HUES6 (cell line): ENCODE results near the gene B4GALT7.

Experiments used
- H3K27ac ChIP-seq: 2 replicates; pipeline ENCODE4 v1.7.0; 2013; ENCODE audit warnings: low read depth, mild to moderate bottlenecking, low read length, inconsistent platforms
- H3K27me3 ChIP-seq: 2 replicates; pipeline ENCODE4 v1.6.1; 2013; ENCODE audit warnings: low read length; ENCODE audit not compliant: control insufficient read depth, insufficient read depth
- H3K36me3 ChIP-seq: 2 replicates; pipeline ENCODE4 v1.6.1; 2013; ENCODE audit warnings: low read length; ENCODE audit not compliant: control insufficient read depth, insufficient read depth
- H3K4me1 ChIP-seq: 2 replicates; pipeline ENCODE4 v1.6.1; 2013; ENCODE audit warnings: low read length; ENCODE audit not compliant: control insufficient read depth, insufficient read depth
- H3K4me3 ChIP-seq: 2 replicates; pipeline ENCODE4 v1.5.1; 2013; ENCODE audit warnings: low read depth, low read length
- H3K9ac ChIP-seq: one replicate; pipeline ENCODE4 v1.6.1; 2013; ENCODE audit warnings: mild to moderate bottlenecking, low read length
- H3K9me3 ChIP-seq: 2 replicates; pipeline ENCODE4 v1.6.1; 2013; ENCODE audit warnings: low read depth, low read length; ENCODE audit not compliant: control insufficient read depth, insufficient read depth

B4GALT7 gene

DNA sequence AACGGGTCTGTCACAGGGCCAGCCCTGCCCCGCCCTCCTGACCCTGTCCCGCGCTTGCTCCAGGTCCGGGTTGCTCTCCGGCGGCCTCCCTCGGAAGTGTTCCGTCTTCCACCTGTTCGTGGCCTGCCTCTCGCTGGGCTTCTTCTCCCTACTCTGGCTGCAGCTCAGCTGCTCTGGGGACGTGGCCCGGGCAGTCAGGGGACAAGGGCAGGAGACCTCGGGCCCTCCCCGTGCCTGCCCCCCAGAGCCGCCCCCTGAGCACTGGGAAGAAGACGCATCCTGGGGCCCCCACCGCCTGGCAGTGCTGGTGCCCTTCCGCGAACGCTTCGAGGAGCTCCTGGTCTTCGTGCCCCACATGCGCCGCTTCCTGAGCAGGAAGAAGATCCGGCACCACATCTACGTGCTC lies 4.2 kb downstream of the B4GALT7 start:
- no peak overlapping the region for H3K27ac ChIP-seq
- peaks cover 9% of the 10 kb centered on the region for H3K27me3 ChIP-seq
- no peaks in the 10 kb centered on the region for H3K9me3 ChIP-seq
- H3K4me1 ChIP-seq: peaks cover 19% of the 10 kb centered on the region
- H3K4me3 ChIP-seq: no peak overlapping the region
- H3K9ac ChIP-seq: no peak overlapping the region
- peaks cover 3% of the 10 kb centered on the region; the same call in 1 of the 2 replicates for H3K36me3 ChIP-seq

- Histone ChIP-seq H3K27ac (no peak overlapping the region), H3K9ac (no peak overlapping the region)
These were observed 4.7 kb downstream of the B4GALT7 start for GRCh38 chr5:177604656-177605055.

DNA sequence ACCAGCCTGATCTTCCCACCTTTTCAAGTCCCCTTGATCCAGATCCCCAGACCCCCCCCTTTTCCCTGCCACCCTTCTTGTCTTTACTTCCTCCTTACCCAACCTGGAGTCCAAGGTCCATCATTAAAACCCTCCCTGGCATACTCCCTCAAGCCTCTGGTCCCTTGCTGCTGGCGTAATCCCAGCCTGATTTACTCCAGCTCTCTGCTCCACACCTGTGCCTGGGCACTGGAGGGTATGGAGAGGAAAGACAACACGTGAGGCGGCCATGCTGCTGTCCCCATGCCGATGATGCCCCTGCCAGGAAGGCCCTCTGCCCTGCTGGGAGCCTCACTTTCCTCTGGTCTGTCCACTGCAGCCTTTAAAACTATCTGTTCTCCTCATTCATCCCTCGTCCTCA lies 5.1 kb downstream of the B4GALT7 start:
- Histone ChIP-seq H3K4me1 (peaks cover 19% of the 10 kb centered on the region), H3K9ac (no peak overlapping the region), H3K9me3 (no peaks in the 10 kb centered on the region), H3K27me3 (peaks cover 9% of the 10 kb centered on the region), H3K4me3 (no peak overlapping the region), H3K36me3 (peaks cover 11% of the 10 kb centered on the region), H3K27ac (no peak overlapping the region)

More at GRCh38 chr5:177604656-177605055, 4.7 kb downstream of the B4GALT7 start:
- no peaks in the 10 kb centered on the region for H3K9me3 ChIP-seq
- peaks cover 19% of the 10 kb centered on the region for H3K4me1 ChIP-seq
- H3K36me3 ChIP-seq: peaks cover 8% of the 10 kb centered on the region
- peaks cover 9% of the 10 kb centered on the region for H3K27me3 ChIP-seq
- H3K4me3 ChIP-seq: no peak overlapping the region

DNA sequence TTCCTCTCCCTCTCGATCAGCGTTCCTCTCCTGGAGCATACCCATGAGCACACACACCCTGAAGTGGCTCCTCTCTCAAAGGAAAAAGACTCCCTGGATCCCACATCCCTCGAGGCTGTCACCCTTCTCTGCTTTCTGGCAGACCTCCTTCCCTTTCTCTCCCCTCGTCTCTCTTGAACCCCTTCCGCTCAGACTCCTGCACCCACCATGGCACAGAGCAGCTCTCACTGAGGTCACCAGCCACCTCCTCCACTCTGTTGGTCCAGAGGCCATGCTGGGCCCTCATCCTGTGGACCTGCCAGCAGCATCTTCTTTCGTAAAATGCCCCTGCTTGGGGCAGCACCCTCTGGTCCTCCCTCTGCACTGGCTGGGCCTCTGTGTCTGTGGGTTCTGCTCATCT lies 5.7 kb downstream of the B4GALT7 start:
- no peak overlapping the region for H3K4me3 ChIP-seq
- H3K9me3 ChIP-seq: no peaks in the 10 kb centered on the region
- H3K4me1 ChIP-seq: peaks cover 17% of the 10 kb centered on the region
- H3K36me3 ChIP-seq: peaks cover 11% of the 10 kb centered on the region
- H3K9ac ChIP-seq: no peak overlapping the region
- H3K27me3 ChIP-seq: peaks cover 5% of the 10 kb centered on the region
- H3K27ac ChIP-seq: no peak overlapping the region

- no peaks in the 10 kb centered on the region for H3K9me3 ChIP-seq
- H3K36me3 ChIP-seq: peaks cover 11% of the 10 kb centered on the region
- H3K4me1 ChIP-seq: peaks cover 15% of the 10 kb centered on the region
- no peak overlapping the region for H3K9ac ChIP-seq
- H3K27me3 ChIP-seq: no peaks in the 10 kb centered on the region
- H3K4me3 ChIP-seq: no peak overlapping the region
- H3K27ac ChIP-seq: no peak overlapping the region
These were observed 6.4 kb downstream of the B4GALT7 start for GRCh38 chr5:177606071-177607051.

GRCh38 chr5:177607115-177607451 lies 7.2 kb downstream of the B4GALT7 start:
- peaks cover 11% of the 10 kb centered on the region for H3K36me3 ChIP-seq
- H3K4me1 ChIP-seq: peaks cover 15% of the 10 kb centered on the region
- no peak overlapping the region for H3K27ac ChIP-seq
- no peak overlapping the region for H3K9ac ChIP-seq
- H3K27me3 ChIP-seq: no peaks in the 10 kb centered on the region
- H3K9me3 ChIP-seq: no peaks in the 10 kb centered on the region
- H3K4me3 ChIP-seq: no peak overlapping the region

DNA sequence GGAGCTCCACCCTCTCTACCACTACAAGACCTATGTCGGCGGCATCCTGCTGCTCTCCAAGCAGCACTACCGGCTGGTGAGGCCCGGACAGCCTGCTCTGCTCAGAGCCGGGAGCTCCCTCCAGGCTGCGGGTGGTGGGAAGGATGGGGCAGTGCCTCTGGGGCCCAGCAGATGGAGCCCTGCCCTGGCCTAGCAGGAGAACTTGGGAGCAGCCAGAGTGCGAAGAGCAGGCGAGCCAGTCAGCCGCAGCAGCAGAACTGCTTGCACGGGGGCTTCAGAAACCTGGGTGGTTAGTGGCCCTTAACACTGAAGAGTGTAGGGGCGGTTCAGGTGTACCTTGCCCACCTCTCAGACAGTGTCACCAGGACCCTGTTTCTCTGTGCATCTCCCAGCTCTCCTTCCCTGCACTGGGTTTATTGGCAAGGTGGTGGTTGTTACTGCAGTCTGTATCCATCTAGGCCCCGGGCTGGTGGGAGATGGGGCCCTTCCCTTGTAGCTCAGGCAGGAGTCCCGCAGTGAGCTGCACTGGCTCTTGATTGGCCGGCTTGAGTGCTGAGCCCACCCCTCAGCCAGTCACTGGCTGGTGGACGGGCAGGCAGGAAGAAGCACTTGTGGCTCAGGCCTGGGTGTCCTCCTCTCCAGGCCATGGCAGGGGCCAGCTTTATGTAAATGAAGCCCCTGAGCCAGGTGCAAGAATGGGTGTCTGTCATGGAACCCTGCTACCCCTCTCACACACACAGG lies 7.7 kb downstream of the B4GALT7 start:
- Histone ChIP-seq H3K27me3 (no peaks in the 10 kb centered on the region), H3K4me1 (peaks cover 15% of the 10 kb centered on the region), H3K36me3 (peaks cover 11% of the 10 kb centered on the region), H3K4me3 (peak overlapping the region; percentile 14; the same call in 1 of the 2 replicates), H3K27ac (no peak overlapping the region), H3K9ac (no peak overlapping the region), H3K9me3 (no peaks in the 10 kb centered on the region)

DNA sequence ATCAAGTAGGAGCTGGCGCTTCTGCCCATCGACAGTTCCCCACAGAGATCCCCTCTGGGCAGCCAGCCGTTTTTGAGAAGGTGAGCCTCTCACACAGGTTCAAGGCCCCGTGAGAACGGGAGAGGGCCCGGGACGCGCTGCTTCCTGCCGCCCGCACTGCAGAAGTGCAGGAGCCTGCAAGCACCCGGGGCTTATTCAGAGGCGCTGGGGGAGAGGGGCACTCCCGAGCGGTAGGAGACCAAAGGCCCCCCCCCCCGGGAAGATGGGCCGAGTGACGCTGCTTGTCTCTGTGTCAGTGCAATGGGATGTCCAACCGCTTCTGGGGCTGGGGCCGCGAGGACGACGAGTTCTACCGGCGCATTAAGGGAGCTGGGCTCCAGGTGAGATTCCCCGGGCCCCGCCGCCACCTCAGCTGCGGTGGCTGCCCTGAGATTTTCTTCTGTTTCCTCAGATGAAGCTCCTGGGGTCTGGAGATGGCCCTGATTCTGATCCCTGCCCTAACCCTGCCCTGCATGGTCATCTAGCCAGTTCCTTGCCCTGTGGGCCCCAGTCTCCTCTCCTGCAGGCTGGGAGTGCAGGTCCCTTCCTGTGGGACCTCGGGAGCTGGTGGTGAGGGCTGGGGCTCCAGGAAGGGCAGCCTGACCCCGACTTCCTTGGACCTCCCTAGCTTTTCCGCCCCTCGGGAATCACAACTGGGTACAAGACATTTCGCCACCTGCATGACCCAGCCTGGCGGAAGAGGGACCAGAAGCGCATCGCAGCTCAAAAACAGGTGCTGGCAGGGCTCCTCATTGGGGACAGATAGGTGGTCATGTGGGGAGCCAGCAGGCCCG lies 8.5 kb downstream of the B4GALT7 start:
- H3K4me3 ChIP-seq: peak overlapping the region; percentile 14; the same call in 1 of the 2 replicates
- H3K4me1 ChIP-seq: peaks cover 15% of the 10 kb centered on the region
- H3K9ac ChIP-seq: no peak overlapping the region
- peaks cover 11% of the 10 kb centered on the region for H3K36me3 ChIP-seq
- H3K9me3 ChIP-seq: no peaks in the 10 kb centered on the region
- no peaks in the 10 kb centered on the region for H3K27me3 ChIP-seq
- H3K27ac ChIP-seq: no peak overlapping the region

GRCh38 chr5:177609076-177610059 lies 9.4 kb downstream of the B4GALT7 start:
- H3K4me1 ChIP-seq: peaks cover 15% of the 10 kb centered on the region
- H3K9me3 ChIP-seq: no peaks in the 10 kb centered on the region
- no peak overlapping the region for H3K9ac ChIP-seq
- peaks cover 11% of the 10 kb centered on the region for H3K36me3 ChIP-seq
- H3K4me3 ChIP-seq: no peak overlapping the region
- H3K27me3 ChIP-seq: no peaks in the 10 kb centered on the region
- H3K27ac ChIP-seq: no peak overlapping the region
